Activated CD4-positive, alpha-beta T cell treated with anti-CD3 and anti-CD28 coated beads, Interleukin-2, Interleukin-6, amounts not matched to agents 100 ng/mL and 50 ng/mL, durations not matched to agents 16 hours and 8 hours (primary cell): Measurements from ENCODE around the gene SWSAP1.
A peak's percentile ranks its signal among the peaks of the same experiment; 100 is the strongest.
"Not testable (repeated sequence)": the region's sequence is repeated elsewhere in the genome, so short reads cannot be mapped to it uniquely, and the experiment has no call there.

Experiments used
- DNase-seq: peaks from one replicate; pipeline ENCODE4 v3.0.0-alpha.2; 2020

Gene SWSAP1

DNA sequence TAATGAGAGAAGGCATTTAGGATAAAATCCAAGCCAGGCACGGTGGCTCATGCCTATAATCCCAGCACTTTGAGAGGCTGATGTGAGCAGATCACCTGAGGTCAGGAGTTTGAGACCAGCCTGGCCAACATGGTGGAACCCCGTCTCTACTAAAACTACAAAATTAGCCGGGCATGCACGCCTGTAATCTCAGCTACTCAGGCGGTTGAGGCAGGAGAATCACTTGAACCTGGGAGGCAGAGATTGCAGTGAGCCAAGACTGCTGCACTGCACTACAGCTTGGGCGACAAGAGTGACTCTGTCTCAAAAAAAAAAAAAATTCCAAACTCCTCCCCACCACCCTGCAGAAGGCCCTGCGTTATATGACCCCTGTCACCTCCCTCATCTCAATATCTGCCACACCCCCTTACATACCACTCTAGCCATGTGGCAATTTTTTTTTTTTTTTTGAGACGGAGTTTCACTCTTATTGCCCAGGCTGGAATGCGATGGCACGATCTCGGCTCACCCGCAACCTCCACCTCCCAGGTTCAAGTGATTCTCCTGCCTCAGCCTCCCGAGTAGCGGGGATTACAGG, 4.9 kb downstream of the SWSAP1 start:
- not testable (repeated sequence) for DNase-seq

DNA sequence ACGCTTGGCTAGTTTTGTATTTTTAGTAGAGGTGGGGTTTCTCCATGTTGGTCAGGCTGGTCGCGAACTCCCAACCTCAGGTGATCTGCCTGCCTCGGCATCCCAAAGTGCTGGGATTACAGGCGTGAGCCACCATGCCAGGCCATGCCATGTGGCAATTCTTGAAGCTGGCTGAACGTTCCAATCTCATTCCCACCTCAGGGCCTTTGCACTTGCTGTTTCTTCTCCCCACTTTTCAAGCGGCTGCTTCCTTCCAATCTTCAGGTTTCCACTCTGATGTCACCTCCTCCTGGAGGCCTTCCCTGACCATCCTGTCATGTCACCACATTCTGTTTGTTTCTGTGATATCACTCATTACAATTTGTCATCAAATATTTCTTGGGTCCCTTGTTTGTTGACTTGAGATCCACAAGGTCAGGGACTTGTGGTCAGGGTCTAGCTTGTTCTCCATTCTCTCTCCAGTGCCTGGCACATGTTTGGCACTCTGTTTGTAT, 5.4 kb downstream of the SWSAP1 start:
- no peak for DNase-seq

DNA sequence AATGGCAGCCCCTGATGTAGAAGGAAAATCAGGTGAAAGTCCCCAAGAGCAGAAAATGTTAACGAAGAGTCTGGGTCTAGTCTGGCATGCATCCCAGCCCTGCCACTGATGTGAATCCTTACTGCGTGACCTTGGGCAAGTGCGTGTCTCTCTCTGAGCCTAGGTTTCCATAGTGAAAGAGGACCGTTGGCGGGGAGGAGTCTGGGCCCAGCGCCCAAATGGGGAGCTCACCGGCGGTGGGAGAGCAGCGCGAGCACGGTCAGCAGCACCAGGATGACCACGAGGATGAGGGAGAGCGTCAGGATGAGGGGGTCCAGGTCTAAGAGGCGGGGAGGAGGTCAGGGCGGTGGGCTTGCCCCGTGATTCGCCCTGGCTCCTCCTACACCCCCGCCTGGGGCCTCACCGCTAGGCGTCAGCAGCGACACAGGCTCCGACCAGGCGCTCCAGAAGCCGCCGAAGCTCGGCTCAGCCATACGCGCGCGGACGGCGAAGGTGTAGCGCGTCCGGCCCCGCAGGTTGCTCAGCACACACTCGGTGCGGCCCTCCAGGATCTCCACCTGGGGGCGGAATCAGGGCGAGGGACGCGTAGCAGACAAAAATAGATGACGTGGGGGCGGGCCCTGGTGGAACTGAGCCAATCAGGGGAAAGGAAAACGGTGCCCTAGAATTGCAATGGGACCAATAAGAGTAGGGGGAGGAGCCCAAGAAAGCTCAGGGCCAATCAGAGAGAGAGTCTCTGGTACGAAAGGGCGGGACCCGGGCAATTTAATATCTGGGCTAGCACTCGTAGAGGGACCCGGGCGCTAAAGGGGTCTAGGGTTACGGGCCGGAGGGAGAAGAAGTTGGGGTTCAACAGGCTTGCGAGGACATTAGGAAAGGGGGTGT, 6.4 kb downstream of the SWSAP1 start:
- DNase-seq = peak; percentile 99

DNA sequence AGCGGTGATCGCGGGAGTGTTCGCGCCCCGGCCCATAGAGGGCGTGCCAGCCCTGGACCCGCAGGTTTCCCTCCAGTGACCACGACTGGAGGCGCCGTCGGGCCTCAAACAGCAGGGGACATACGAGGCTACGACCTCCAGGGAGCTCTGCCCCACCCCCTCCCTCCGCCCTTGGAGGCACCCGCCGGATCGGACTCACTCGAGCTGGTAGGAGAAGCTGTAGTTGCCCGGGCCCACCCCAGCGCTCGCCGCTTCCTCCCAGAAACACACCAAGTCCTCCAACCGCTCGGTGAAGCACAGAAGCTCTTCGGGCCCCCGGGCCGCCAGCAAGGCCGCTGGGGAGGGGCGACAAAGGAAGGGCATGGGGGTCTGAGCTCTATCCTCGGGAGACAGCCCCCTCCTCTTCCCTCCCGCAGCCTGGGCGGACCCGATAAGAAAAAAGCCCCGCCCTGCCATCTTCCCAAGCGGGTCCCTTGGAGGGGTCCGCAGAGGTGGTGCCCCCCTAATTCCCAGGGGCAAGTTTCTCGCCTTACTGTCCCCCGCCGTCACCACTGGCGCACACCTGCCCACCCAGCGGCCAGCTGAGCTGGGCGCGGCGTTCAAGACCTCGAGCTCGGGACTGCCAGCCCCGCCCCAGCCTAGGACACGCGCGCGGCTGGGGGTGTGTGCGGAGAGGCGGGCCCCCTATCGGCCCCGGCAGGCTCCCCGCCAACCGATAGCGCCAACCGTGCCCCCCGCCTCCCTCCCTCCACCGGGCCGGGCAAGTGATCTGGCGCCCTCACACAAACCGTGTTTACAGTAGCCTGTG, 8.6 kb downstream of the SWSAP1 start:
- peak; percentile 67 for DNase-seq

DNA sequence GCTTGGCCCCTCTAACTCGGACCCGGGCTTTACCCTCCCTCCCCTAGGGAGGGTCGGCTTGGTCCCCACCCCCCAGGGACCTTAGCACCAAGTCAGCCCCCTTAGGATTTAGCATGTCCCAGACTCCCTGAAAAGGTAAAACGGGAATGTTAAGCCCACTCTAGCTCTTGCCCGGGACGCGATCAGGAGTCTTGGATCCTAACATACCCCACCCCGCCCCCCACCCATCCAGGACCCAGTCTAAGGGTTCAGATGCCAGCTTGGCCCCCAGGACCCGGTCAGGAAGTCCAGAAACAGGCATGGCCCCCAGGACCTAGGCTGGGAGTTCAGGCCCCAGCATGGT, 9.2 kb downstream of the SWSAP1 start:
- no peak for DNase-seq

DNA sequence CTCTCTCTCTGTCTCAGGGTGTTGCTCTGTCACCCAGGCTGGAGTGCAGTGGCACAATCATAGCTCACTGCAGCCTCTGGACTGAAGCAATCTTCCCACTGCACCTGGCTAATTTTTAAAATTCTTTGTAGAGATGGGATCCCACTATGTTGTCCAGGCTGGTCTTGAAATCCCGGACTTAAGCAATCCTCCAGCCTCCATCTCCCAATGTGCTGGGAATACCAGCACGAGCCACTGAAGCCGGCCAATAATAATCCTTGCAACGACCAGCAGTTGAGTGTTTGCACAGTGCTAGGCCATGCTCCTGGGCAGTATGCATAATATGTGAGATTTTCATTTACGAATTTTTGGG, 10.3 kb downstream of the SWSAP1 start:
- DNase-seq = no peak

DNA sequence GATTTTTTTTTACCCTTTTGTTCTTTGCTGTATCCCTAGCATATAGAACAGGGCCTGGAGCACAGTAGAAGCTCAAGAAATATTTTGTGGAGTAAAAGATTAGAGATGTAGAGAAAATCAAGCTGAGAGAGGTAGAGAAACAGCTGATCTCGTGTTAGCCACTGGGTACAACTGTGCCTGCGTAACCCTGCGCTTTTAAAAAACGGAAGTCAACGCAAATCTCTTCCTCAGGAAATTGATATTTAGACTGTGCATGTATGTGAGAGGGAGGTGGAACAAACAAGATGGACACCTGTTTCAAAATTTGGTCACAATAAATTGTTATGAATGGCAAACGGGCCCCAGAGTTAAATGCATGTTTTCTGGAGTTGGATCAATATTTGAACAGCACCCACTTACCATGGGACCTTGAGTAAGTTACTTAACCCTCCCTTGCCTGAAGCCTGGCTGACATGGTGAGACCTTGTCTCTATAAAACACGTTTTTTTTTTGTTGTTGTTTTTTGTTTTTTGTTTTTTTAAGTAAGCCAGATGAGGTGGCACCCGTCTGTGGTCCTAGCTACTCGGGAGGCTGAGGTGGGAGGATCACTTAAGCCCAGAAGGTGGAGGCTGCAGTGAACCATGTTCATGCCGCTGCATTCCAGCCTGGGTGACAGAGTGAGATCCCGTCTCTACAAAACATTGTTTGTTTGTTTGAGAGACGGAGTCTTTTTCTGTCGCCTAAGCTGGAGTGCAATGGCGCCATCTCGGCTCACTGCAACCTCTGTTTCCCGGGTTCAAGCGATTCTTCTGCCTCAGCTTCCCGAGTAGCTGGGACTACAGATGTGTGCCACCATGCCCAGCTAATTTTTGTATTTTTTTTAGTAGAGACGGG, 12.9 kb downstream of the SWSAP1 start:
- DNase-seq = no peak

DNA sequence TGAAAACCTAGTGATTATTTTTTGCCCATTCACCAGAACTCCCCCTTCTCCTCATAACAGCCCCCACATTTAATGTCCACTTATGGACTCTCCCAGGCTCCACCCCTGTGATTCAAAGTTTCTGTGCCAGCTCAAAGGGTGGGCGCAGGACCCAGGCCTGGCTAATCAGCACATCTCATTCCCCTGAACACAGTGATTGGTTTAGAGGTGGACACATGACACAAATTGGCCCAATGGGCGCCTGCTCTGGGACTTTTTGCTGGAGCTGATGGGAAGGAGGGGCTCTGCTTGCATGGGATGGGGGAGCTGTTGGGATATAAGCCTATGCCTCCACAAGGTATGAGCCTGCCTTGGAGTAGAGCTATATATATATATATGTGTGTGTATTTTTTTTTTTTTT, 15.9 kb downstream of the SWSAP1 start:
- DNase-seq = no peak

DNA sequence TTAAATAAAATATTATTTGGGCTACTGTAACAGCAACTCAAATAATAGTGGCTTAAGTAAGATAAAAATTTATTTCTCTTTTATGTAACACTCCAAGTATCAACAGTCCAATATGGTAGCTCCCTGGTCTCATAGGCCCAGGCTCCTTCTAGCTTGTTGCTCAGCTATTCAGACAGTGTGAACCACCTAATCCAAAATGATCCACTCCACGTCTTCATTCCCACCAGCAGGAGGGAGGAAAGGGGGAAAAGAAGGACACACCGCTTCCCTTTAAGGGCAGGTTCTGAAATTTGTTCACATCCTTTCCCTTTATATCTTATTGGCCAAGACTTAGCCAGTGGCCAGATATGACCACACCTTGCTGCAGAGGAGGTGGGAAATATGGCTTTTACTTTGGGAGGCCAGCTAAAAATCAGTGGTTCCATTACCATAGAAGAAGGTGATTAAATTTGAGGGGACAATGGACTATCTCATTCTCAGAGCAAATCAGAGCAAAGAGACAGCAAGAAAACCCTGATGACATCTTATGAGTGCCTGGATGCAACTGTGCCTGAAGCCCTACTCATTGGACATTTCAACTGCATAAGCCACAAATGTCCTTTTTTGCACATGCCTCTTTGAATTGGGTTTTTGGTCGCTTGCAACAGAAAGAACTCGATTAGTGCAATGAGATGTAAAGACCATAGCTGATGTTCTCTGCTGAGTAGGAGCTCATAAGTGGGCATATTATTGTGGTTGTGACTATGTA, 16.6 kb downstream of the SWSAP1 start:
- no peak for DNase-seq

DNA sequence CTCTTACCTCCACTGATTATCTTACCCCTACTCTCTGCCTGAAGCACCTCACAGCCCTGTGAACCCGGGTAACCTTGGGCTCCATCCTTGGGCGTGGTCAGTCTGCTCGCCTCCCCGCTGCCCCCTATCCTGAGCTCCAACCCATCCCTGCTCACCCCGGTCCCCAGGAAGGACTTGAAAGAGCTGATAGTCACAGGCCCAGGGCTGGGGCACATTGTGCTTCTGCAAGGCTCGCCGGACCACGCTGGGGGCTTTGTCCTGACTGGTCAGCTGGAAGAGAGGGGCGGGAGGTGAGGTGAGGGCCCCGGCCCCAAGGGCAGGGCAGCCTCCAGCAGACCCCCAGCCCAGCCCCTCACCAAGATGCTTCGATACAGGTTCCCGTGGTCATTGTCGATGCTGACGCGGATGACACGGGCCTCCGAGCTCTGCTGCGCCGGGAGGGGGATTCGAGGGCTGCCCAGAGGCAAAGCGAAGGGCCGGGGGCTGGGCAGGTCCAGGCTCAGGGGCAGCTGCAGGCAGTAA, 22.7 kb downstream of the SWSAP1 start:
- no peak for DNase-seq

DNA sequence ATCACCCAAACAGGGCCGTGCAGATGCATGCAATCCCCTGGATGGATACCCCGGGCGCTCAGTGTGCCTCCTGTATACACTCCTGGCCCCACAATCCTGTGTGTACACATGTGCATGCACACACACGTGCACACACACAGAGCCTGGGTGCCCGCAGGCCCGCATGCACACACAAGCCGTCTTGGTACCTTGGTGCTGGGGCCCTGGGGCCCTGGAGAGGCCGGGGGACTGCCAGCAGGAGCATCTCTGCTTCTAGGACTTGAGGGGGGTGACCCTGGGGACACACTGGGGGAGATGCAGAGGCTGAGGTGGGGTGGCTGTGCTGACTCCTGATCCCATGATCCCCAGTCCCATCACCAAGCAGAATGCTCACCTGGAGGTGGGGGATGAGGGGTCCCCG, 25.2 kb downstream of the SWSAP1 start:
- DNase-seq = no peak

DNA sequence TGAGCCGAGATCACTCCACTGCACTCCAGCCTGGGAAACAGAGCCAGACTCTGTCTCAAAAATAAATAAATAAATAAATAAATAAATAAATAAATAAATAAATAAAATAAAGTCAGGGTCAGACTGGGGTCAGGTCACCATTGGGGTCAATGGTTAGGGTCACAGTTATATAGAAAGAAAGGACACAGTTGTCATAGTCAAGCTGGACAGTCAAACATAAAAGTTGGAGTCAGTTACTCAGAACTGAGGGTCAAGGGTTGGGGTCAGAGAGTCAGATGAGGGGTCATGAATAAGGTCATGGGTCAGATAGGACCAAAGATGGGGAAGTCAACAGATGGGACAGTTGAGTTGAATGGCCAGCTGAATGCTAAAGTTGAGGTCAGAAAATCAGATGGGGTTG, 26.3 kb downstream of the SWSAP1 start:
- no peak for DNase-seq

DNA sequence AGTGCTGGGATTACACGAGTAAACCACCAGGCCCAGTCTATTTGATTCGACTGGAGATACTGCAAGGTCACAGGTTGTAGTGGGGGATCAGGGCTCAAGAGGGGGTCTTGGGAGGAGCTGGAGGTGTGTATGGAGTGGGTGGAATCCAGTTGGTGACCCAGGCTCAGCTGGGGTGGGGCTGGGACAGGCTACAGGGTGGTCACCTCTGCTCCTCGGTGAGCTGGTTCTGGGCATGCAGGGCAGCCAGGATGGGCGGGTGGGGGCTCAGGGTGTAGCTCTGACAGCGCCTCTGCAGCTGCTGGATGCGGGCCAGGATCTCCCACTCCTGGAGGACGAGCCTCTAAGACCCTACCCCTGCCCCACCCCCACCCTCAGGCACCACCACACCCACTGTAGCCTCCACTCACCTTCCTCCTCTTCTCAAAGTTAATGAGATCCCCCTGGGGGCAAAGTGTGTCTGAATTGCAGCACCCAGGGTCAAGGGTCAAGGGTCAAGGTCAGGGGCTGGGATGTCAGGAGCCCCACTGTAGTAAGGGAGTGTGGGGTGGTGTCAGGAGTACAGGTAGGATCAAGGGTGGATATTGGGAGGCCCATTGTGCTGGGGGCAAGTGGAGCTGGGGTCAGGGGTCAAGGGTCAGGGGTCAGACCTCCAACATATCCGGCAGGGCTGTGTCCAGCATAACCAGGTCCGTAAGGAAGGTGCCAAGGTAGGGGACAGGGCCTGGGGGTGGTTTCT, 27.5 kb downstream of the SWSAP1 start:
- DNase-seq = no peak

DNA sequence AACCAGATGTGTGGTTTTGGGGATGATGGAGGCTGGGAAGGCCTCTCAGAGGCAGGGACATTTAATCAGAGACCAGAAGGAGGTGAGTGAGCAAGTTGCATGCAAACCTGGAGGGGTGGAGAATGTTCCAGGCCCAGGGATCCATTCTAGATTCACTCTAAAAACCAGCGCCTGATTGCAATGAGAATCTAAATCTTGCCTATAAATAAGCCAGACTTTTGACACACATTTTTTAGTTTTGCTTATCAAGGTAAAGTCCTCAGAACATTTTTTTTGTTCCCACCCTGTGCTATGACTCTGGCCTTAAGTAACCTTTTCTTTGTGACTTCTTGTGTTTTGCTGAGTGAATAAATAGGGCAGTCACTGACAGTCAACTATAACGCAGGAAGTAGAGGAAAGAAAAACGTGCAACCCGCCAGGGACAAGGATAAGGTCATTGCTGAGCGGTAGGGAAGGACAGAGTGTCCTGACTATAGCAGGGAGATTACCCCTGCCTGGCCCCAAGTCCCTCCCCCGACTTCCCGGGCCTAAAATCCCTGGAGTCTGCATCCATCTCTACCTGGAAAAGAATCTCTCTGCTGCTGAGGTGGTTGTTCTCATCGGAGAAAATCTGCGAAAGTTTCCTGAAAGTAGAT, 30.2 kb downstream of the SWSAP1 start:
- DNase-seq = no peak

DNA sequence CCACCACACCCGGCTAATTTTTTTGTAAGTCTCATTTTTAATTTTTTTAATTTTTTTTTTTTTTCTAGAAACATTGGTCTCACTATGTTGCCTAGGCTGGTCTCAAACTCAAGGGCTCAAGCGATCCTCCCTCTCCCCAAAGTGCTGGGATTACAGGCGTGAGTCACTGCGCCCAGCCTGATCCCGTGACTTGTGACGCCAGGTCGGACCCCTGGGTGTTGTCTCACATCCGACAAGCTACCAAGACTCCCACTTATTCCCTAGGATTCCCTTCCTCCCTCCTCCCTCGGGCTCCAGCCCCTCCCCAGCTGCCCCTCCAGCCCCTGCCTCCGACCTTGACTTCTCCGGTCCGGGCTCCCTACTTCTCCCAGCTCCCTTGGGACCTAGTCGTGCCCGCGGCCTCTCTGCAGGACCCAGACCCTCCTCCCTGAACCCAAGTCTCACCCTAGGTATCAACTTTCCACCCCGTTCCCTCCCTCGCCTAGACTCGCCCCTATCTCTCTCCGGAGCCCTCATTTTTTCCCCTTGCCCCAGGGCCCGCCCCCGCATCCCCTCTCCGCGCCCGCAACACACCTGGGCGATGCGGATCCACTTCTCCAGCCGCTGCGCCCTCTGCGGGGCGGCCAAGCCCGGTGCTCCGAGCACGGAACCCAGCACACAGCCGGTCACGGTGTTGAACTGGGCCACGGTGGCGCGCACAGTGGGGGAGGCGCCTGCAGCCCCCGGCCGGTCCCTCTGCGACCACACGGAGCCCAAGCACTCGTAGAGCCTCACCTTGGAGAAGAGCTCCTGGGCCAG, 31.6 kb downstream of the SWSAP1 start:
- peak; percentile 27 for DNase-seq

DNA sequence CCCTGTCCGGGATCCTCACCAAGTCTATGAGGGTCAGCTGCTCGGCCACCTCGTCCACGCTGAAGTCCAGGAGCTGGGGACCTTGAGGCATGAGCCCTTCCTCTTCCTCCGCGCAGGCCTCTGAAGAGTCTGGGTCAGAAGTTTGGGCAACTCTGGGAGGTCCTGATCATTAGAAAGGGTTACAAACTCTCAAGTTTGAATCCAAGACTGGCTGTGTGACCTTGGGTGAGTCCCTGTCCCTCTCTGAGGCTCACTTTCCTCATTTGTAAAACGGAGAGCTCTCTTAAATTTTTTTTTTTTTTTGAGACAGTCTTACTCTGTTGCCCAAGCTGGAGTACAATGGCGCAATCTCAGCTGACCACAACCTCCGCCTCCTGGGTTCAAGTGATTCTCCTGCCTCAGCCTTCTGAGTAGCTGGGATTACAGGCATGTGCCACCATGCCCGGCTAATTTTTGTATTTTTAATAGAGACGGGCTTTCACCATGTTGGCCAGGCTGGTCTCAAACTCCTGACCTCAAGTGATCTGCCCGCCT, 32.3 kb downstream of the SWSAP1 start:
- DNase-seq = not testable (repeated sequence)

DNA sequence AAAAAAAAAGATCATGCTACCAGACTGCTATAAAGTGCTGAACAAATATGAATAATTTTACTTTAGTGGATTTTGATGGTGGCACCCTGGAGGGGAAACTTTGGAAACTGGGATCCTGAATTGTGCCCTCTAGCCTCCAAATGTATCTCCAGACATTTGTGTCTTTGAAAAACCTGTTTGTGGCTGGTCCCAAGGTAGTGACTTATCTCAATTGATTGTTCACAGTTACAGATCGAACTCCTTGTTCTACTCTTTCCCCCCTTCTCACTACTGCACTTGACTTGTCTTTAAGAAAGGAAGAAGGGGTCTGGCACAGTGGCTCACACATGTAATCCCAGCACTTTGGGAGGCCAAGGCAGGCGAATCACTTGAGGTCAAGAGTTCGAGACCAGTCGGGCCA, 34.1 kb downstream of the SWSAP1 start:
- no peak for DNase-seq

DNA sequence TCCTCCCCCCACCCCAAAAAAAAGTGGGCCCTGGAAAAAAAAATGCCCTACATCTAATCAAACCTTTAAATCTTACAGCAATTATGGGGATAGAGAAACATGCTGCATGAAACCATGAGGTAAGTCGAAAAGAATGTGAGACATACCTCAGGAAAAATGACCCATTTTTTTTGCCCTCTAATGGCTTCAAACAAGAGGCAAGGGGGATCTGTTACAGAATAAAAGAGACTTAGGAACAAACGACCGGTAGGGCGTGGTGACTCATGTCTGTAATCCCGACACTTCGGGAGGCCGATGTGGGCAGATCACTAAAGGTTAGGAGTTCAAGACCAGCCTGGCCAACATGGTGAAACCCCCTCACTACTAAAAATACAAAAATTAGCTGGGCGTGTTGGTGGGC, 36.2 kb downstream of the SWSAP1 start:
- no peak for DNase-seq

DNA sequence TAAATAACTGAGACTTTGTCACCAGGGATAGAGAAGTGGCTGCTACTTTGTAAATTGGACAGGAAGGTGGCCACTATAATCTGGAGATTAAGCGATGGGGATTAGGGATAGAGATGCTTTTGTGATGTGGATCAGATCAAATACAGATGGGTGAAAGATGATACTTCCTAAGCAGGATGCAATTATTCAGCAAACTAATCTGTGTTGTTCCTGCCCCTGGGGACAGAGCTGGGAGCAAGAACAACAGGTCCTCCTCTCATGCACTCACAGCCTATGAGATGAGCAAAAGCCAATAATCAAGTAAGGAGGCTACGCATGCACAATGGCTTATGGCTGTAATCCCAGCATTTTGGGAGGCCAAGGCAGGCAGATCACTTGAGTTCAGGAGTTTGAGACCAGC, 40.1 kb downstream of the SWSAP1 start:
- no peak for DNase-seq
